Midbrain (tissue), 1 donor: ENCODE measurements around the gene ZNF335.
"Not testable (repeated sequence)": the region's sequence is repeated elsewhere in the genome, so short reads cannot be mapped to it uniquely, and the experiment has no call there.

Source experiments
- DNase-seq: peaks from one replicate; lab custom pipeline; 2025; lab: John Stamatoyannopoulos, UW

The ZNF335 gene

GRCh38 chr20:46000262-46000996, 28.4 kb upstream of the ZNF335 start:
- no peak for DNase-seq

GRCh38 chr20:45999557-46000261, 27.7 kb upstream of the ZNF335 start:
- no peak for DNase-seq

- DNase-seq: peak; percentile 13
Observed at GRCh38 chr20:45998761-45999160, 26.8 kb upstream of the ZNF335 start.

GRCh38 chr20:45998337-45998736, 26.3 kb upstream of the ZNF335 start:
- DNase-seq: no peak

GRCh38 chr20:45997187-45997586, 25.2 kb upstream of the ZNF335 start:
- no peak for DNase-seq

- not testable (repeated sequence) for DNase-seq
Observed at GRCh38 chr20:45995495-45996097, 23.6 kb upstream of the ZNF335 start.

GRCh38 chr20:45994761-45995493, 22.9 kb upstream of the ZNF335 start:
- no peak for DNase-seq

- no peak for DNase-seq
Observed at GRCh38 chr20:45993197-45993951, 21.4 kb upstream of the ZNF335 start.

GRCh38 chr20:45991616-45992015, 19.6 kb upstream of the ZNF335 start:
- no peak for DNase-seq

- DNase-seq: not testable (repeated sequence)
Observed at GRCh38 chr20:45988830-45989229, 16.8 kb upstream of the ZNF335 start.

GRCh38 chr20:45987108-45987780, 15.2 kb upstream of the ZNF335 start:
- DNase-seq: peak; percentile 55

- no peak for DNase-seq
Observed at GRCh38 chr20:45985573-45985972, 13.6 kb upstream of the ZNF335 start.

GRCh38 chr20:45983279-45983743, 11.3 kb upstream of the ZNF335 start:
- no peak for DNase-seq

GRCh38 chr20:45981261-45981660, 9.3 kb upstream of the ZNF335 start:
- DNase-seq: no peak

- DNase-seq: no peak
Observed at GRCh38 chr20:45976086-45976485, 4.1 kb upstream of the ZNF335 start.

GRCh38 chr20:45975686-45976085, 3.7 kb upstream of the ZNF335 start:
- no peak for DNase-seq

GRCh38 chr20:45974896-45975565, 3.0 kb upstream of the ZNF335 start:
- no peak for DNase-seq

GRCh38 chr20:45972500-45973183, 639 bp upstream of the ZNF335 start:
- DNase-seq: no peak

- no peak for DNase-seq
Observed at GRCh38 chr20:45971425-45971674, 653 bp downstream of the ZNF335 start.
